GM12874 (cell line): ENCODE measurements around the gene SPDYE4.

Source experiments
- CTCF ChIP-seq: IDR thresholded peaks from 2 replicates; pipeline ENCODE4 v1.5.1; 2011; ENCODE audit warnings: low read depth, mild to moderate bottlenecking, control low read depth, low read length, moderate library complexity; ENCODE audit not compliant: insufficient read depth

SPDYE4 gene

GRCh38 chr17:8791910-8792270 lies 33.5 kb upstream of the SPDYE4 start:
- TF ChIP-seq CTCF: no peak

- TF ChIP-seq CTCF: 0 out of 2 replicates have a peak, but pooled peaks have one; percentile 3
Observed at GRCh38 chr17:8791248-8791909, 33.0 kb upstream of the SPDYE4 start.

GRCh38 chr17:8789743-8790142 lies 31.4 kb upstream of the SPDYE4 start:
- no peak for TF ChIP-seq CTCF

GRCh38 chr17:8788998-8789397 lies 30.7 kb upstream of the SPDYE4 start:
- no peak for TF ChIP-seq CTCF

- TF ChIP-seq CTCF: peak; percentile 91
Observed at GRCh38 chr17:8785547-8786413, 27.4 kb upstream of the SPDYE4 start.

GRCh38 chr17:8782176-8782575 lies 23.8 kb upstream of the SPDYE4 start:
- no peak for TF ChIP-seq CTCF

- no peak for TF ChIP-seq CTCF
Observed at GRCh38 chr17:8781776-8782175, 23.4 kb upstream of the SPDYE4 start.
